IMR-90 (cell line): ENCODE data around the gene GORASP1. TPM values are rescaled to one million over a fixed set of nuclear protein-coding genes. Genes with fewer than 3 reads are reported as not detected.

Source experiments
- ATAC-seq: fragments of 200-7000 bp; cut with Tn5 transposase; 2 replicates; pipeline ENCODE4 v1.9.1; 2020; ENCODE audit warnings: low read depth, mild to moderate bottlenecking, moderate library complexity
- BruUV-seq: library from RNA; stranded (reverse); fragments of 400-500 nt; replicated peaks from 2 replicates; lab custom pipeline; 2021; lab: Mats Ljungman, UMichigan
- CTCF ChIA-PET: fragments of 300-600 bp; formaldehyde crosslinking; extraction: SDS; loops from one replicate; lab custom pipeline; 2021; ENCODE audit warnings: antibody characterized with exemption; lab: Yijun Ruan, JAX
- POLR2A ChIA-PET: fragments of 300-600 bp; sonication (Branson Sonifier 250); formaldehyde crosslinking; loops from one replicate; lab custom pipeline; 2022; ENCODE audit warnings: antibody characterized with exemption; ENCODE audit not compliant: unreplicated experiment; lab: Charles Lee
- DNase-seq: peaks from one replicate; pipeline ENCODE4 v3.0.0; 2013
- H2AFZ ChIP-seq: replicated peaks from 2 replicates; pipeline ENCODE3; 2013; ENCODE audit warnings: low read length, mild to moderate bottlenecking; ENCODE audit not compliant: poor library complexity
- H2AK5ac ChIP-seq: 2 replicates; pipeline ENCODE4 v1.6.1; 2013; ENCODE audit warnings: low read depth, low read length, inconsistent platforms
- H2AK9ac ChIP-seq: replicated peaks from 2 replicates; pipeline ENCODE3; 2013; ENCODE audit warnings: mild to moderate bottlenecking, low read depth, low read length, moderate library complexity; ENCODE audit not compliant: poor library complexity
- H2BK120ac ChIP-seq: 2 replicates; pipeline ENCODE4 v1.6.1; 2013; ENCODE audit warnings: low read depth, low read length, inconsistent platforms
- H2BK15ac ChIP-seq: 3 replicates; pipeline ENCODE4 v1.6.1; 2013; ENCODE audit warnings: low read depth, low read length, inconsistent platforms
- H2BK20ac ChIP-seq: 2 replicates; pipeline ENCODE4 v1.6.1; 2013; ENCODE audit warnings: low read depth, mild to moderate bottlenecking, inconsistent platforms, low read length, moderate library complexity
- H2BK5ac ChIP-seq: 2 replicates; pipeline ENCODE4 v1.6.1; 2013; ENCODE audit warnings: mild to moderate bottlenecking, low read depth, low read length, inconsistent platforms; ENCODE audit not compliant: poor library complexity, severe bottlenecking
- H3K14ac ChIP-seq: replicated peaks from 2 replicates; pipeline ENCODE4 v1.6.1; 2013; ENCODE audit warnings: low read depth, low read length, inconsistent platforms
- H3K18ac ChIP-seq: 2 replicates; pipeline ENCODE4 v1.6.1; 2013; ENCODE audit warnings: low read depth, low read length, control low read depth
- H3K23ac ChIP-seq: 2 replicates; pipeline ENCODE4 v1.6.1; 2013; ENCODE audit warnings: low read depth, low read length, inconsistent platforms
- H3K27ac ChIP-seq: 2 replicates; pipeline ENCODE4 v1.5.1; 2013; ENCODE audit warnings: mild to moderate bottlenecking, control low read depth, low read length; ENCODE audit not compliant: insufficient read depth
- H3K27me3 ChIP-seq: 2 replicates; pipeline ENCODE4 v1.6.1; 2013; ENCODE audit warnings: low read length; ENCODE audit not compliant: control insufficient read depth, insufficient read depth
- H3K36me3 ChIP-seq: 2 replicates; pipeline ENCODE4 v1.6.1; 2013; ENCODE audit warnings: low read length, mixed read lengths; ENCODE audit not compliant: control insufficient read depth, insufficient read depth
- H3K4ac ChIP-seq: 2 replicates; pipeline ENCODE4 v1.6.1; 2013; ENCODE audit warnings: low read depth, low read length, inconsistent platforms
- H3K4me1 ChIP-seq: 2 replicates; pipeline ENCODE4 v1.6.1; 2013; ENCODE audit warnings: low read length, mixed read lengths; ENCODE audit not compliant: control insufficient read depth, insufficient read depth
- H3K4me2 ChIP-seq: 2 replicates; pipeline ENCODE4 v1.6.1; 2013; ENCODE audit warnings: low read depth, mild to moderate bottlenecking, control low read depth, low read length, moderate library complexity
- H3K4me3 ChIP-seq: 2 replicates; pipeline ENCODE4 v1.5.1; 2013; ENCODE audit warnings: low read depth, mild to moderate bottlenecking, control low read depth, low read length, moderate library complexity; ENCODE audit not compliant: insufficient read depth
- H3K56ac ChIP-seq: 2 replicates; pipeline ENCODE4 v1.6.1; 2013; ENCODE audit warnings: low read length, inconsistent platforms; ENCODE audit not compliant: insufficient read depth; ENCODE audit errors: extremely low read depth
- H3K79me1 ChIP-seq, 2 experiments: 2 replicates each; pipeline ENCODE4 v1.6.1; 2013; ENCODE audit warnings: low read length in 2 of 2, inconsistent platforms in 1 of 2, low read depth in 1 of 2
- H3K9ac ChIP-seq: 2 replicates; pipeline ENCODE4 v1.6.1; 2013; ENCODE audit warnings: low read depth, low read length, control low read depth
- H3K9me1 ChIP-seq: 2 replicates; pipeline ENCODE4 v1.6.1; 2013; ENCODE audit warnings: low read length, inconsistent platforms; ENCODE audit not compliant: insufficient read depth
- H3K9me3 ChIP-seq: 2 replicates; pipeline ENCODE4 v1.6.1; 2013; ENCODE audit warnings: low read length; ENCODE audit not compliant: control insufficient read depth, insufficient read depth
- H4K20me1 ChIP-seq: 2 replicates; pipeline ENCODE4 v1.6.1; 2013; ENCODE audit warnings: low read length, inconsistent platforms; ENCODE audit not compliant: insufficient read depth
- H4K5ac ChIP-seq: 2 replicates; pipeline ENCODE4 v1.6.1; 2013; ENCODE audit warnings: mild to moderate bottlenecking, low read depth, low read length, control low read depth
- H4K8ac ChIP-seq, 2 experiments: 2 replicates each; pipeline ENCODE4 v1.6.1; 2013; ENCODE audit warnings: low read depth in 2 of 2, low read length in 2 of 2, control low read depth in 1 of 2, inconsistent platforms in 1 of 2
- H4K91ac ChIP-seq: 2 replicates; pipeline ENCODE4 v1.6.1; 2013; ENCODE audit warnings: low read depth, low read length, inconsistent platforms; ENCODE audit not compliant: insufficient read depth
- BHLHE40 ChIP-seq: fragments of 150-350 bp; IDR thresholded peaks from 2 replicates; pipeline ENCODE4 v1.6.1; 2016; ENCODE audit warnings: mild to moderate bottlenecking, low read depth, low read length
- CEBPB ChIP-seq: IDR thresholded peaks from 2 replicates; pipeline ENCODE4 v1.6.1; 2012; ENCODE audit warnings: low read depth, low read length, improper control_type of control experiment
- CHD1 ChIP-seq: IDR thresholded peaks from 2 replicates; pipeline ENCODE4 v1.6.1; 2012; ENCODE audit warnings: low read depth, low read length, improper control_type of control experiment
- CTCF ChIP-seq: conservative IDR thresholded peaks from 2 replicates; pipeline ENCODE4 v1.5.1; 2012; ENCODE audit warnings: mild to moderate bottlenecking, low read depth, low read length, improper control_type of control experiment
- ELK1 ChIP-seq: fragments of 150-350 bp; IDR thresholded peaks from 2 replicates; pipeline ENCODE4 v1.6.1; 2016; ENCODE audit warnings: low read depth, mild to moderate bottlenecking, low read length, moderate library complexity, borderline replicate concordance
- FOS ChIP-seq: fragments of 150-350 bp; IDR thresholded peaks from 2 replicates; pipeline ENCODE4 v1.6.1; 2016; ENCODE audit warnings: low read depth, low read length
- MAFK ChIP-seq: IDR thresholded peaks from 2 replicates; pipeline ENCODE4 v1.6.1; 2012; ENCODE audit warnings: low read depth, low read length, improper control_type of control experiment
- MAZ ChIP-seq: IDR thresholded peaks from 2 replicates; pipeline ENCODE4 v1.6.1; 2012; ENCODE audit warnings: low read depth, mild to moderate bottlenecking, low read length, improper control_type of control experiment, moderate library complexity, borderline replicate concordance
- MXI1 ChIP-seq: IDR thresholded peaks from 2 replicates; pipeline ENCODE4 v1.6.1; 2012; ENCODE audit warnings: low read depth, mild to moderate bottlenecking, low read length, moderate library complexity, borderline replicate concordance
- NFE2L2 ChIP-seq: fragments of 150-350 bp; IDR thresholded peaks from 2 replicates; pipeline ENCODE4 v1.6.1; 2016; ENCODE audit warnings: low read depth, mild to moderate bottlenecking, low read length
- POLR2A ChIP-seq: IDR thresholded peaks from 2 replicates; pipeline ENCODE4 v1.6.1; 2012; ENCODE audit warnings: mild to moderate bottlenecking, low read depth, low read length
- RAD21 ChIP-seq: IDR thresholded peaks from 2 replicates; pipeline ENCODE4 v1.6.1; 2012; ENCODE audit warnings: low read length, improper control_type of control experiment
- RCOR1 ChIP-seq: IDR thresholded peaks from 2 replicates; pipeline ENCODE4 v1.6.1; 2012; ENCODE audit warnings: mild to moderate bottlenecking, low read length, improper control_type of control experiment; ENCODE audit not compliant: insufficient replicate concordance
- RFX5 ChIP-seq: IDR thresholded peaks from 2 replicates; pipeline ENCODE4 v1.8.0; 2012; ENCODE audit warnings: low read depth, mild to moderate bottlenecking, low read length, moderate library complexity
- SMC3 ChIP-seq: fragments of 150-350 bp; IDR thresholded peaks from 2 replicates; pipeline ENCODE4 v1.6.1; 2016; ENCODE audit warnings: low read depth, mild to moderate bottlenecking, antibody characterized with exemption, low read length, moderate library complexity
- USF2 ChIP-seq: fragments of 150-350 bp; IDR thresholded peaks from 2 replicates; pipeline ENCODE4 v1.6.1; 2017; ENCODE audit warnings: mild to moderate bottlenecking, antibody characterized with exemption, low read length, low read depth
- WGBS, 2 experiments: methylation state at CpG; one replicate each; pipeline versions ENCODE4 v1.1.5 to v1.1.7; 2013; ENCODE audit warnings: missing lambda C conversion rate in 2 of 2; ENCODE audit not compliant: insufficient read length in 1 of 2; ENCODE audit errors: extremely low coverage in 2 of 2; 5-methylcytosine and 5-hydroxymethylcytosine counted together
- dilution Hi-C: fragments of 300-500 bp; cut with HindIII; formaldehyde crosslinking; loops from one replicate; pipeline ENCODE4 v1.14.3; 2018; ENCODE audit warnings: low sequenced_read_pairs; ENCODE audit not compliant: unreplicated experiment
- in situ Hi-C: fragments of 300-500 bp; cut with MboI; formaldehyde crosslinking; loops from 3 replicates; pipeline ENCODE4 v1.14.3; 2019; ENCODE audit warnings: low sequenced_read_pairs, inconsistent platforms, mixed read lengths
- intact Hi-C: fragments of 100-400 bp; cut with micrococcal nuclease; formaldehyde crosslinking; loops from 2 replicates; pipeline ENCODE4 v1.10.0; 2022
- polyA plus RNA-seq, 3 experiments: library from polyadenylated mRNA; depleted of rRNA; stranded (reverse); fragments of >200 nt; gene quantifications; 2 replicates each; pipeline ENCODE4 v1.2.3, GENCODE V29; 2012; ENCODE audit warnings: low replicate concordance in 1 of 3
- total RNA-seq: library from RNA; depleted of rRNA; stranded (reverse); fragments of >200 nt; gene quantifications from 2 replicates; pipeline ENCODE4 v1.2.3, GENCODE V29; 2012

The GORASP1 gene
- total and polyA plus RNA-seq, 2 of the 4 experiments (the other 2 are of a cell fraction): 35.0 to 56.6 TPM

- H2AK9ac ChIP-seq: no peak overlapping the region
- in situ Hi-C loops: no loop called here
- H3K27ac ChIP-seq: no peak overlapping the region
- no TSS peak for BruUV-seq
- no peak overlapping the region for H3K56ac ChIP-seq
- H3K23ac ChIP-seq: no peak overlapping the region; the same call in 1 of the 2 replicates
- H2BK120ac ChIP-seq: no peak overlapping the region
- H2AFZ ChIP-seq: no peak overlapping the region
- peaks cover 75% of the 10 kb centered on the region for H4K20me1 ChIP-seq
- H3K27me3 ChIP-seq: no peaks in the 10 kb centered on the region
- intact Hi-C loops: no loop called here
- DNase-seq: no peak
- no peak overlapping the region for H4K5ac ChIP-seq
- no peak overlapping the region for H2BK15ac ChIP-seq
- no peak for TF ChIP-seq RCOR1
- TF ChIP-seq MAZ: no peak
- no peak for TF ChIP-seq RFX5
- no peak for TF ChIP-seq CHD1
- no peak for TF ChIP-seq NFE2L2
- no peak for TF ChIP-seq FOS
- no peak for TF ChIP-seq BHLHE40
- no peak for TF ChIP-seq RAD21
- TF ChIP-seq SMC3: no peak
- no peak for TF ChIP-seq ELK1
- TF ChIP-seq CTCF: no peak
- TF ChIP-seq CEBPB: no peak
- TF ChIP-seq USF2: no peak
- TF ChIP-seq POLR2A: no peak
- TF ChIP-seq MAFK: no peak
- TF ChIP-seq MXI1: no peak
- peak overlapping the region; percentile 45 for H2BK5ac ChIP-seq
- H4K8ac ChIP-seq: no peak overlapping the region
- H3K4me2 ChIP-seq: no peak overlapping the region
- H3K9me3 ChIP-seq: no peaks in the 10 kb centered on the region
- H2BK20ac ChIP-seq: no peak overlapping the region
- H3K9ac ChIP-seq: no peak overlapping the region
- H3K36me3 ChIP-seq: peaks cover 39% of the 10 kb centered on the region
- H4K91ac ChIP-seq: no peak overlapping the region
- dilution Hi-C loops: no loop called here
- H3K18ac ChIP-seq: no peak overlapping the region
- no peak overlapping the region for H3K4me3 ChIP-seq
- H3K79me1 ChIP-seq: peaks cover 6 to 67% of the 10 kb centered on the region in 2 experiments
- peaks cover 23% of the 10 kb centered on the region for H3K4me1 ChIP-seq
- ChIA-PET POLR2A (no interaction called here), CTCF (interaction anchor here (1.0 kb wide), 1 partner anchor 15 kb away, joined by 3 read pairs; no protein-coding TSS in a partner anchor)
- no peak overlapping the region for H3K14ac ChIP-seq
- peaks cover 24% of the 10 kb centered on the region for H3K9me1 ChIP-seq
- H2AK5ac ChIP-seq: no peak overlapping the region
- 100% methylated on average over 1 of the region's 2 CpGs; no CpG with 5 or more reads in 1 of the 2 experiments for WGBS, 2 experiments
- H3K4ac ChIP-seq: no peak overlapping the region
- no peak; the same call in 1 of the 2 replicates for ATAC-seq
Measured at GRCh38 chr3:39140341-39140971, 33.0 kb upstream of the GORASP1 start.
